HCT116 (cell line): ENCODE measurements around the gene SCNN1B. TPM values are rescaled to one million over a fixed set of nuclear protein-coding genes. Genes with fewer than 3 reads are reported as not detected.

Experiments
- ATAC-seq: fragments of 200-7000 bp; cut with Tn5 transposase; 2 replicates; pipeline ENCODE4 v1.9.1; 2020; ENCODE audit warnings: mild to moderate bottlenecking, moderate library complexity
- BruUV-seq: library from RNA; stranded (reverse); fragments of 400-500 nt; replicated peaks from 2 replicates; lab custom pipeline; 2021; lab: Mats Ljungman, UMichigan
- CTCF ChIA-PET: fragments of 300-600 bp; sonication (Branson Sonifier 250); formaldehyde crosslinking; loops from one replicate; lab custom pipeline; 2021; ENCODE audit warnings: antibody characterized with exemption; lab: Charles Lee
- POLR2A ChIA-PET: fragments of 300-600, 350-600 bp; sonication (Branson Sonifier 250); formaldehyde crosslinking; loops from one replicate; lab custom pipeline; 2021; ENCODE audit warnings: antibody characterized with exemption; lab: Charles Lee
- RAD21 ChIA-PET, 2 experiments: fragments of 300-600 bp; sonication (Branson Sonifier 250); formaldehyde crosslinking; loops; one replicate each; lab custom pipeline; 2023; ENCODE audit warnings: low total read pairs in 2 of 2; ENCODE audit not compliant: uncharacterized antibody in 2 of 2, unreplicated experiment in 2 of 2, low non-redundant PET in 1 of 2; lab: Charles Lee
- DNase-seq: peaks from one replicate; pipeline ENCODE4 v3.0.0-alpha.2; 2010; ENCODE audit warnings: low read depth, low spot score
- H2AFZ ChIP-seq: fragments of 200-600 bp; shearing (Covaris generic), sonication (generic); 2 replicates; pipeline ENCODE4 v1.6.1; 2017; ENCODE audit warnings: low read depth, mixed run types, mixed read lengths, antibody characterized with exemption, low read length; ENCODE audit not compliant: poor library complexity, severe bottlenecking
- H3K27ac ChIP-seq: 2 replicates; pipeline ENCODE4 v1.5.1; 2012; ENCODE audit warnings: low read depth, low read length
- H3K27me3 ChIP-seq: fragments of 200-600 bp; sonication (generic); 2 replicates; pipeline ENCODE4 v1.6.1; 2016; ENCODE audit warnings: mixed run types, low read length, mixed read lengths; ENCODE audit not compliant: insufficient read depth
- H3K36me3 ChIP-seq, 2 experiments: fragments of 200-500 bp in 1 of 2; fragments of 200-600 bp in 1 of 2; sonication (Bioruptor generic) in 1 of 2; sonication (generic) in 1 of 2; 2 replicates each; pipeline versions ENCODE4 v1.5.1 to v1.6.1; 2014 to 2016; ENCODE audit warnings: low read length in 2 of 2, inconsistent platforms in 1 of 2, mixed read lengths in 1 of 2, mixed run types in 1 of 2; ENCODE audit not compliant: insufficient read depth in 2 of 2, control insufficient read depth in 1 of 2
- H3K4me1 ChIP-seq, 2 experiments: fragments of 200-600 bp in 1 of 2; sonication (generic) in 1 of 2; 2 replicates each; pipeline versions ENCODE4 v1.5.1 to v1.6.1; 2012 to 2017; ENCODE audit warnings: low read length in 2 of 2, inconsistent platforms in 1 of 2, mild to moderate bottlenecking in 1 of 2, mixed read lengths in 1 of 2, mixed run types in 1 of 2, moderate library complexity in 1 of 2; ENCODE audit not compliant: insufficient read depth in 2 of 2, control insufficient read depth in 1 of 2
- H3K4me2 ChIP-seq: fragments of 200-600 bp; sonication (generic); 2 replicates; pipeline ENCODE4 v1.6.1; 2017; ENCODE audit warnings: mixed run types, low read length, mixed read lengths
- H3K4me3 ChIP-seq, 2 experiments: fragments of 200-600 bp in 1 of 2; sonication (generic) in 1 of 2; replicated peaks in 1 of 2; 2 replicates each; pipeline ENCODE4 v1.5.1; 2011 to 2016; ENCODE audit warnings: low read length in 2 of 2, control low read depth in 1 of 2, low read depth in 1 of 2, mild to moderate bottlenecking in 1 of 2, mixed read lengths in 1 of 2, mixed run types in 1 of 2
- H3K79me2 ChIP-seq: fragments of 200-600 bp; sonication (generic); 2 replicates; pipeline ENCODE4 v1.6.1; 2017; ENCODE audit warnings: mild to moderate bottlenecking, mixed run types, low read length, moderate library complexity, mixed read lengths; ENCODE audit not compliant: insufficient read depth
- H3K9ac ChIP-seq: fragments of 200-600 bp; sonication (generic); 2 replicates; pipeline ENCODE4 v1.6.1; 2016; ENCODE audit warnings: low read length, mixed read lengths
- H3K9me2 ChIP-seq: fragments of 200-600 bp; sonication (generic), shearing (Covaris generic); 2 replicates; pipeline ENCODE4 v1.6.1; 2017; ENCODE audit warnings: mixed run types, mild to moderate bottlenecking, moderate library complexity; ENCODE audit not compliant: insufficient read depth
- H3K9me3 ChIP-seq, 2 experiments: fragments of 200-500 bp in 1 of 2; fragments of 200-600 bp in 1 of 2; sonication (Bioruptor generic) in 1 of 2; sonication (generic) in 1 of 2; 2 replicates each; pipeline ENCODE4 v1.6.1; 2014 to 2017; ENCODE audit warnings: low read length in 2 of 2, mixed read lengths in 2 of 2, inconsistent platforms in 1 of 2, low read depth in 1 of 2, mild to moderate bottlenecking in 1 of 2, mixed run types in 1 of 2, moderate library complexity in 1 of 2; ENCODE audit not compliant: control insufficient read depth in 1 of 2, insufficient read depth in 1 of 2
- H4K20me1 ChIP-seq: fragments of 200-600 bp; sonication (generic), shearing (Covaris generic); 2 replicates; pipeline ENCODE4 v1.6.1; 2017; ENCODE audit warnings: mixed run types, mild to moderate bottlenecking, moderate library complexity; ENCODE audit not compliant: insufficient read depth
- CBX3 ChIP-seq: IDR thresholded peaks from 2 replicates; pipeline ENCODE4 v1.6.1; 2012; ENCODE audit warnings: low read depth
- CEBPB ChIP-seq: IDR thresholded peaks from 2 replicates; pipeline ENCODE4 v1.6.1; 2012; ENCODE audit warnings: low read depth
- ELF1 ChIP-seq: IDR thresholded peaks from 2 replicates; pipeline ENCODE4 v1.6.1; 2012; ENCODE audit warnings: low read depth, borderline replicate concordance
- EZH2phosphoT487 ChIP-seq: fragments of 200-600 bp; IDR thresholded peaks from 2 replicates; pipeline ENCODE4 v1.6.1; 2018; ENCODE audit warnings: antibody characterized with exemption, borderline replicate concordance
- POLR2A ChIP-seq: IDR thresholded peaks from 2 replicates; pipeline ENCODE4 v1.7.0; 2011; ENCODE audit warnings: borderline replicate concordance; ENCODE audit not compliant: insufficient read depth, insufficient read length; ENCODE audit errors: extremely low read depth
- POLR2AphosphoS5 ChIP-seq: IDR thresholded peaks from 2 replicates; pipeline ENCODE4 v1.6.1; 2011; ENCODE audit warnings: mild to moderate bottlenecking, low read depth, low read length, moderate library complexity
- RAD21 ChIP-seq: IDR thresholded peaks from 2 replicates; pipeline ENCODE4 v1.6.1; 2012; ENCODE audit warnings: low read depth, mild to moderate bottlenecking
- SRF ChIP-seq: IDR thresholded peaks from 2 replicates; pipeline ENCODE4 v1.6.1; 2012; ENCODE audit warnings: low read depth
- TCF7L2 ChIP-seq: IDR thresholded peaks from 2 replicates; pipeline ENCODE4 v1.7.0; 2011; ENCODE audit warnings: borderline replicate concordance, inconsistent platforms; ENCODE audit not compliant: insufficient read depth, insufficient read length; ENCODE audit errors: extremely low read depth
- YY1 ChIP-seq: IDR thresholded peaks from 2 replicates; pipeline ENCODE4 v1.6.1; 2011; ENCODE audit warnings: low read length, low read depth, moderate library complexity, mild to moderate bottlenecking; ENCODE audit not compliant: insufficient replicate concordance; ENCODE audit errors: extremely low read depth
- ZFX ChIP-seq: fragments of 450-650 bp; IDR thresholded peaks from 2 replicates; pipeline ENCODE4 v1.6.1; 2017
- ZNF274 ChIP-seq: fragments of 200-500 bp; sonication (Bioruptor generic); IDR thresholded peaks from 2 replicates; pipeline ENCODE4 v1.6.1; 2014; ENCODE audit warnings: mild to moderate bottlenecking, low read depth, low read length, inconsistent platforms
- intact Hi-C: fragments of 100-400 bp; cut with micrococcal nuclease; formaldehyde crosslinking; loops from 2 replicates; pipeline ENCODE4 v1.10.0; 2022
- total RNA-seq: library from RNA; stranded (reverse); gene quantifications from one replicate; pipeline ENCODE4 v1.2.1, GENCODE V29; 2021; ENCODE audit not compliant: unreplicated experiment
- TF ChIP-seq, protein P1 (sequence below): IDR thresholded peaks from 2 replicates; pipeline ENCODE4 v1.6.1; 2011; ENCODE audit warnings: mild to moderate bottlenecking, low read length, moderate library complexity; ENCODE audit not compliant: insufficient replicate concordance; ENCODE audit errors: extremely low read depth
- TF ChIP-seq, protein P2 (sequence below): IDR thresholded peaks from 2 replicates; pipeline ENCODE4 v1.6.1; 2012; ENCODE audit warnings: low read depth

SCNN1B gene
- total RNA-seq, 1 experiment from 2014 or later, result 0.37 TPM

DNA sequence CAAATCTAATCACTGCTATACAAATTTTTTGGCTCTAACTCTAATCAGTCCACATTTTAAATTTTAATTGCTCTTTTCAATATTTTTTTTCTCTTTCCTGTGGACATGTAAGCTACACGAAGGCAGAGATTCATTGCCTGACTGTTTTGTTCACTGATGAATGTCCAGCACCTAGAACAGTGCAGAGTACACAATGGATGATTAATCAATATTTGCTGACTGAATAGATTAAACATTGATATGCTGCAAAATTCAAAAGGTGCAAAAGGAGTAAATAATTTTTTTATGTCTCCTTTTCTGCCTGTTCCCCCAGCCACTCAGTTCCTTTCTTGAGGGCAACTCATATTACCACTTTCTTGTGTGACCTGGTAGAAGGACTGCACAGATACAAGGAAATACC is 32.8 kb downstream of the SCNN1B start:
- ChIA-PET RAD21 (no interaction called here), CTCF (no interaction called here), POLR2A (no interaction called here)
- Histone ChIP-seq H3K9ac (no peak overlapping the region), H3K9me2 (no peaks in the 10 kb centered on the region), H3K79me2 (no peaks in the 10 kb centered on the region), H3K27me3 (no peaks in the 10 kb centered on the region), H3K9me3 (no peaks in the 10 kb centered on the region), H3K4me1 (peaks cover 0 to 5% of the 10 kb centered on the region in 2 experiments; a peak in 1 of 4 replicates), H3K4me2 (no peak overlapping the region), H3K27ac (no peak overlapping the region), H4K20me1 (no peaks in the 10 kb centered on the region), H3K36me3 (no peaks in the 10 kb centered on the region), H2AFZ (no peak overlapping the region), H3K4me3 (no peak overlapping the region)
- TF ChIP-seq EZH2phosphoT487 (no peak), ELF1 (no peak), CEBPB (no peak), ZFX (no peak), TCF7L2 (no peak), POLR2AphosphoS5 (no peak), RAD21 (no peak), YY1 (no peak), CBX3 (no peak), ZNF274 (no peak), POLR2A (no peak), SRF (no peak)
- TF ChIP-seq, protein P1, sequence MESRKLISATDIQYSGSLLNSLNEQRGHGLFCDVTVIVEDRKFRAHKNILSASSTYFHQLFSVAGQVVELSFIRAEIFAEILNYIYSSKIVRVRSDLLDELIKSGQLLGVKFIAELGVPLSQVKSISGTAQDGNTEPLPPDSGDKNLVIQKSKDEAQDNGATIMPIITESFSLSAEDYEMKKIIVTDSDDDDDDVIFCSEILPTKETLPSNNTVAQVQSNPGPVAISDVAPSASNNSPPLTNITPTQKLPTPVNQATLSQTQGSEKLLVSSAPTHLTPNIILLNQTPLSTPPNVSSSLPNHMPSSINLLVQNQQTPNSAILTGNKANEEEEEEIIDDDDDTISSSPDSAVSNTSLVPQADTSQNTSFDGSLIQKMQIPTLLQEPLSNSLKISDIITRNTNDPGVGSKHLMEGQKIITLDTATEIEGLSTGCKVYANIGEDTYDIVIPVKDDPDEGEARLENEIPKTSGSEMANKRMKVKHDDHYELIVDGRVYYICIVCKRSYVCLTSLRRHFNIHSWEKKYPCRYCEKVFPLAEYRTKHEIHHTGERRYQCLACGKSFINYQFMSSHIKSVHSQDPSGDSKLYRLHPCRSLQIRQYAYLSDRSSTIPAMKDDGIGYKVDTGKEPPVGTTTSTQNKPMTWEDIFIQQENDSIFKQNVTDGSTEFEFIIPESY, result no peak
- TF ChIP-seq, protein P2, sequence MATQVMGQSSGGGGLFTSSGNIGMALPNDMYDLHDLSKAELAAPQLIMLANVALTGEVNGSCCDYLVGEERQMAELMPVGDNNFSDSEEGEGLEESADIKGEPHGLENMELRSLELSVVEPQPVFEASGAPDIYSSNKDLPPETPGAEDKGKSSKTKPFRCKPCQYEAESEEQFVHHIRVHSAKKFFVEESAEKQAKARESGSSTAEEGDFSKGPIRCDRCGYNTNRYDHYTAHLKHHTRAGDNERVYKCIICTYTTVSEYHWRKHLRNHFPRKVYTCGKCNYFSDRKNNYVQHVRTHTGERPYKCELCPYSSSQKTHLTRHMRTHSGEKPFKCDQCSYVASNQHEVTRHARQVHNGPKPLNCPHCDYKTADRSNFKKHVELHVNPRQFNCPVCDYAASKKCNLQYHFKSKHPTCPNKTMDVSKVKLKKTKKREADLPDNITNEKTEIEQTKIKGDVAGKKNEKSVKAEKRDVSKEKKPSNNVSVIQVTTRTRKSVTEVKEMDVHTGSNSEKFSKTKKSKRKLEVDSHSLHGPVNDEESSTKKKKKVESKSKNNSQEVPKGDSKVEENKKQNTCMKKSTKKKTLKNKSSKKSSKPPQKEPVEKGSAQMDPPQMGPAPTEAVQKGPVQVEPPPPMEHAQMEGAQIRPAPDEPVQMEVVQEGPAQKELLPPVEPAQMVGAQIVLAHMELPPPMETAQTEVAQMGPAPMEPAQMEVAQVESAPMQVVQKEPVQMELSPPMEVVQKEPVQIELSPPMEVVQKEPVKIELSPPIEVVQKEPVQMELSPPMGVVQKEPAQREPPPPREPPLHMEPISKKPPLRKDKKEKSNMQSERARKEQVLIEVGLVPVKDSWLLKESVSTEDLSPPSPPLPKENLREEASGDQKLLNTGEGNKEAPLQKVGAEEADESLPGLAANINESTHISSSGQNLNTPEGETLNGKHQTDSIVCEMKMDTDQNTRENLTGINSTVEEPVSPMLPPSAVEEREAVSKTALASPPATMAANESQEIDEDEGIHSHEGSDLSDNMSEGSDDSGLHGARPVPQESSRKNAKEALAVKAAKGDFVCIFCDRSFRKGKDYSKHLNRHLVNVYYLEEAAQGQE, result no peak
- ATAC-seq (no peak), DNase-seq (no peak)
- intact Hi-C loops, result no loop called here
- BruUV-seq, result no TSS peak
